ENCODE data around the gene SYT2. TPM values are rescaled to one million over a fixed set of nuclear protein-coding genes. Genes with fewer than 3 reads are reported as not detected.

The SYT2 gene
- total and polyA plus RNA-seq, 12 donors: under 0.01 to 0.07 (median 0.02) TPM; not detected in 9

DNA sequence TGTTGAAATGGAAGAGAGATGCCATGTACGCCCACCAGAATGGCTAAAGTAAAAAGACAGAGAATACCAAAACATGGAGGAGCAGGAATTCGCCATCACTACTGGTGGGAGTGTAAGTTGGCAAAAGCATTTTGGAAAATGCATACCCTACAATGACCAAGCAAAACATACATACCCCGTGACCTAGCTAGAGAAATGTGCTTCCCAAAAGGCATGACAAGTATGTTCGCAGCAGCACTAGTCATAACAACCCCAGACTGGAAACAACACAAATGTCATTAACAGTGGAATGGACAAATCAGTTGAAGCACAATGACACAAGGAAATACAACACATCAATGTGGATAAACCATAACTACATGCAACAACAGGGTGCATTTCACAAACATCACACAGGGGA, 27.2 kb downstream of the SYT2 start:
- ATAC-seq: no peak
- Histone ChIP-seq H3K9me3 (no peaks in the 10 kb centered on the region), H3K27ac (no peak overlapping the region), H3K36me3 (no peaks in the 10 kb centered on the region), H3K4me3 (no peak overlapping the region), H3K27me3 (peaks cover 0 to 95% (median 59%) of the 10 kb centered on the region in 7 donors), H3K4me1 (no peaks in the 10 kb centered on the region)
- TF ChIP-seq, protein P1, sequence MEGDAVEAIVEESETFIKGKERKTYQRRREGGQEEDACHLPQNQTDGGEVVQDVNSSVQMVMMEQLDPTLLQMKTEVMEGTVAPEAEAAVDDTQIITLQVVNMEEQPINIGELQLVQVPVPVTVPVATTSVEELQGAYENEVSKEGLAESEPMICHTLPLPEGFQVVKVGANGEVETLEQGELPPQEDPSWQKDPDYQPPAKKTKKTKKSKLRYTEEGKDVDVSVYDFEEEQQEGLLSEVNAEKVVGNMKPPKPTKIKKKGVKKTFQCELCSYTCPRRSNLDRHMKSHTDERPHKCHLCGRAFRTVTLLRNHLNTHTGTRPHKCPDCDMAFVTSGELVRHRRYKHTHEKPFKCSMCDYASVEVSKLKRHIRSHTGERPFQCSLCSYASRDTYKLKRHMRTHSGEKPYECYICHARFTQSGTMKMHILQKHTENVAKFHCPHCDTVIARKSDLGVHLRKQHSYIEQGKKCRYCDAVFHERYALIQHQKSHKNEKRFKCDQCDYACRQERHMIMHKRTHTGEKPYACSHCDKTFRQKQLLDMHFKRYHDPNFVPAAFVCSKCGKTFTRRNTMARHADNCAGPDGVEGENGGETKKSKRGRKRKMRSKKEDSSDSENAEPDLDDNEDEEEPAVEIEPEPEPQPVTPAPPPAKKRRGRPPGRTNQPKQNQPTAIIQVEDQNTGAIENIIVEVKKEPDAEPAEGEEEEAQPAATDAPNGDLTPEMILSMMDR (IDR thresholded peaks at IDR 0.05): no peak
- DNase-seq: no peak
- intact Hi-C loops (cut with DNase I): no loop called here
- WGBS, 2 donors: 84 to 88% methylated on average over 4 of the region's 4 CpGs

GRCh38 chr1:202682477-202682876, 27.8 kb downstream of the SYT2 start:
- 92 to 95% methylated on average over 9 of the region's 9 CpGs for WGBS, 2 donors

GRCh38 chr1:202681736-202682420, 28.4 kb downstream of the SYT2 start:
- no peaks in the 10 kb centered on the region for H3K36me3 ChIP-seq
- TF ChIP-seq, protein P1 (IDR thresholded peaks at IDR 0.05): no peak
- H3K27me3 ChIP-seq: peaks cover 0 to 93% (median 48%) of the 10 kb centered on the region in 7 donors
- peaks cover 0 to 11% (median 0%) of the 10 kb centered on the region in 11 donors for H3K9me3 ChIP-seq
- no peak for DNase-seq
- no peaks in the 10 kb centered on the region for H3K4me1 ChIP-seq
- peak in 1 of 8 donors; percentile 17 for ATAC-seq
- 63 to 66% methylated on average over 11 of the region's 11 CpGs for WGBS, 2 donors
- H3K27ac ChIP-seq: no peak overlapping the region
- intact Hi-C loops (cut with DNase I): no loop called here
- H3K4me3 ChIP-seq: no peak overlapping the region

More at GRCh38 chr1:202682477-202682876, 27.8 kb downstream of the SYT2 start:
- Histone ChIP-seq H3K36me3 (no peaks in the 10 kb centered on the region), H3K27ac (no peak overlapping the region), H3K9me3 (peaks cover 0 to 5% (median 0%) of the 10 kb centered on the region in 11 donors), H3K27me3 (peaks cover 0 to 93% (median 54%) of the 10 kb centered on the region in 7 donors), H3K4me3 (no peak overlapping the region), H3K4me1 (no peaks in the 10 kb centered on the region)
- TF ChIP-seq, protein P1 (IDR thresholded peaks at IDR 0.05): no peak
- ATAC-seq (no peak), DNase-seq (no peak)
- intact Hi-C loops (cut with DNase I): no loop called here

- peaks cover 0 to 93% (median 37%) of the 10 kb centered on the region in 7 donors for H3K27me3 ChIP-seq
- H3K4me3 ChIP-seq: no peak overlapping the region
- WGBS, 2 donors: 65 to 69% methylated on average over 2 of the region's 2 CpGs
- H3K36me3 ChIP-seq: no peaks in the 10 kb centered on the region
- DNase-seq: no peak
- no peaks in the 10 kb centered on the region for H3K4me1 ChIP-seq
- no peak for ATAC-seq
- TF ChIP-seq, protein P1 (IDR thresholded peaks at IDR 0.05): no peak
- H3K27ac ChIP-seq: no peak overlapping the region
- intact Hi-C loops (cut with DNase I): no loop called here
- H3K9me3 ChIP-seq: peaks cover 0 to 12% (median 0%) of the 10 kb centered on the region in 11 donors
Observed at GRCh38 chr1:202680586-202681352, 29.5 kb downstream of the SYT2 start.
